SU-DHL-6 (cell line): ENCODE results near the gene RCCD1.

Source experiments
- CTCF ChIP-seq: fragments of 200-600 bp; sonication (generic); IDR thresholded peaks from one replicate; pipeline ENCODE4 v1.5.1; 2017; ENCODE audit warnings: antibody characterized with exemption, mild to moderate bottlenecking, low read length, moderate library complexity; ENCODE audit not compliant: insufficient read depth, poor library complexity, severe bottlenecking
- EZH2phosphoT487 ChIP-seq: fragments of 200-600 bp; sonication (generic), shearing (Covaris generic); conservative IDR thresholded peaks from 2 replicates; pipeline ENCODE4 v1.6.1; 2018; ENCODE audit warnings: mild to moderate bottlenecking, antibody characterized with exemption, low read length, moderate library complexity, mixed read lengths

GRCh38 chr15:90905306-90906180 is 49.1 kb upstream of the RCCD1 start:
- TF ChIP-seq CTCF, result no peak
- TF ChIP-seq EZH2phosphoT487, result no peak
